SK-MEL-5 (cell line): ENCODE measurements around the gene GCH1. TPM values are rescaled to one million over a fixed set of nuclear protein-coding genes. Genes with fewer than 3 reads are reported as not detected.

ENCODE experiments used
- DNase-seq: peaks from one replicate; pipeline ENCODE4 v3.0.0-alpha.2; 2016; ENCODE audit warnings: low read depth, low spot score
- in situ Hi-C: cut with HindIII; loops from 2 replicates; pipeline ENCODE4 v1.10.0; 2016; ENCODE audit warnings: low sequenced_read_pairs, high pct_unique_total_duplicates, low pct_unique_long_range_greater_than_20kb
- small RNA-seq, 2 experiments: library from RNA; depleted of rRNA; stranded (forward); fragments of <200 nt; gene quantifications; one replicate each; pipeline ENCODE3, GENCODE V24; 2014
- total RNA-seq: library from RNA; depleted of rRNA; stranded (reverse); fragments of >200 nt; shearing (Covaris generic); gene quantifications from 2 replicates; pipeline ENCODE4 v1.2.3, GENCODE V29; 2014; rRNA removed

Gene GCH1
- total RNA-seq, 1 experiment from 2014 or later: 3.9 TPM

DNA sequence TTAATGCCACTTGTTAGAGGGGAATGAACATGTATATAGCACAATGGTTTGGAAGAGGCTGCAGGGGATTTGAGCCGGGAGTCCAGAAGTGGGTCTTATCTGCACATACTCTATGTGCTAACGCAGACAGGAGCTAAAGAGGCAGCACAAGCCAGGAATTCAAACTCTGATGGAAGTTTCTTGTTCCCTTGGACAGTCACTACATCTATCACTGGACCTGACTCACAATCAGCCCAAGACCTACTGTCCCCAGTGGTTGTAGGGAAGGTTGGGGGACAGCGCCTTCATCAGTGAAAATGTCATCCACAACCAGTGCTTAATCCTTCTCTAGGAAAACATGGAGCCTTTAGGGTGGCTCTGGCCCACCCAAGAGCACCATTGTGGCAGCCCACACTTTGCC, 107.8 kb downstream of the GCH1 start:
- in situ Hi-C loops: no loop called here
- no peak for DNase-seq

GRCh38 chr14:54794159-54794558, 108.5 kb downstream of the GCH1 start:
- DNase-seq: no peak
- in situ Hi-C loops: no loop called here

DNA sequence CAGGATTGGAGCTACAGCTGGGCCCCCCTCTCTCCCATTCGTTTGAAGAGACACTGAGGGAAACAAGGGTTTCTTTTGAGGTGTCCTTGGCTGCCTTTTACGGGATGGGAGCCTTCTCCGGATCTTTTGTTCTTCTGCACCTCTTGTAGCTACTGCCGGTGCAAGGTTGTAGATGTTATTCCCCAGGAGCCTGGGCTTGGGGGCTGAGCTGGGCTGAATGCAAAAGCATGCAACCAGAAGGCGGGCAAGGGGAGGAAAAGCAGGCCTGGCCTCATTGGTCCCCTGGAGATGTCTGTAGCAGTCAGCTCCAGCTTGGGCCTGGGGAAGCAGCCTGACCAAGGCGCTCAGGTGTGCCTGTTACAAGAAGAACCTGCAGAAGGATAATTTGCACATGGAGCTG, 110.3 kb downstream of the GCH1 start:
- DNase-seq: no peak
- in situ Hi-C loops: no loop called here

Small RNA genes lying within 50 kb of the gene (small RNA-seq; reads per million reads assigned to genes)
- gene MIR4308 (0 reads per million in 2 experiments), gene RNU6ATAC9P (0 reads per million in 2 experiments)

Other genes starting within 250 kb of the GCH1 start
- 13.6 and 16.7 TPM in 2 replicates for gene WDHD1, start 124.3 kb upstream of the GCH1 start, total RNA-seq
- 15.7 and 16.4 TPM in 2 replicates for gene SOCS4, start 124.4 kb upstream of the GCH1 start, total RNA-seq
- gene MAPK1IP1L, start 148.8 kb upstream of the GCH1 start, total RNA-seq: 55.1 and 56.4 TPM in 2 replicates
- gene LGALS3, start 226.4 kb upstream of the GCH1 start, total RNA-seq: 2,048 and 2,147 TPM in 2 replicates